Breast epithelium (tissue), 4 donors: ENCODE data around the gene CALR3. TPM values are rescaled to one million over a fixed set of nuclear protein-coding genes. Genes with fewer than 3 reads are reported as not detected.
A peak's percentile ranks its signal among the peaks of the same experiment; 100 is the strongest.

Experiments
- DNase-seq, 2 donors: peaks; one replicate each; pipeline ENCODE4 v3.0.0-alpha.2; 2019; ENCODE audit warnings: low spot score in 2 of 2
- H3K27ac ChIP-seq, 2 donors: fragments of 200-600 bp; sonication (generic) in 1 of 2; one replicate each; pipeline ENCODE4 v1.5.1; 2016 to 2019; ENCODE audit warnings: mild to moderate bottlenecking in 1 of 2
- H3K27me3 ChIP-seq, 2 donors: fragments of 200-600 bp; sonication (generic) in 1 of 2; one replicate each; pipeline versions ENCODE4 v1.5.1 to v1.6.0; 2017 to 2019; ENCODE audit warnings: control low read depth in 1 of 2, mild to moderate bottlenecking in 1 of 2
- H3K36me3 ChIP-seq: fragments of 200-600 bp; one replicate; pipeline ENCODE4 v1.5.1; 2019
- H3K4me1 ChIP-seq, 2 donors: fragments of 200-600 bp; sonication (generic); one replicate each; pipeline ENCODE4 v1.5.1; 2016 to 2019; ENCODE audit warnings: control low read depth in 1 of 2
- H3K4me3 ChIP-seq, 3 donors: fragments of 200-600 bp; sonication (generic); 1 replicate in 2 of 3; 2 replicates in 1 of 3; pipeline ENCODE4 v1.5.1; 2016 to 2019; ENCODE audit warnings: mild to moderate bottlenecking in 3 of 3, moderate library complexity in 2 of 3
- H3K9me3 ChIP-seq, 2 donors: fragments of 200-600 bp; sonication (generic) in 1 of 2; one replicate each; pipeline ENCODE4 v1.5.1; 2016 to 2019; ENCODE audit warnings: control low read depth in 1 of 2
- POLR2A ChIP-seq: fragments of 450-650 bp; IDR thresholded peaks from one replicate; pipeline ENCODE4 v1.6.1; 2016; ENCODE audit warnings: antibody characterized with exemption, mild to moderate bottlenecking, moderate library complexity
- POLR2AphosphoS5 ChIP-seq, 3 donors: sonication (generic); formaldehyde crosslinking; IDR thresholded peaks; one replicate each; pipeline ENCODE4 v1.6.1; 2017; ENCODE audit warnings: antibody characterized with exemption in 3 of 3
- intact Hi-C: fragments of 100-400 bp; cut with DNase I; formaldehyde crosslinking; loops from one replicate; pipeline ENCODE4 v1.15.1; 2023; ENCODE audit warnings: low total_unique reads
- total RNA-seq, 3 donors: library from RNA; depleted of rRNA; stranded (reverse); fragments of >200 nt; gene quantifications; one replicate each; pipeline ENCODE4 v1.1.0, GENCODE V29; 2016
- TF ChIP-seq, protein P1 (sequence below), 3 donors: fragments of 450-650 bp; IDR thresholded peaks; one replicate each; pipeline ENCODE4 v1.5.1; 2016 to 2017; ENCODE audit warnings: antibody characterized with exemption in 3 of 3, mild to moderate bottlenecking in 3 of 3, moderate library complexity in 3 of 3

Gene CALR3
- total RNA-seq, 3 donors from 2014 or later, result not detected

DNA sequence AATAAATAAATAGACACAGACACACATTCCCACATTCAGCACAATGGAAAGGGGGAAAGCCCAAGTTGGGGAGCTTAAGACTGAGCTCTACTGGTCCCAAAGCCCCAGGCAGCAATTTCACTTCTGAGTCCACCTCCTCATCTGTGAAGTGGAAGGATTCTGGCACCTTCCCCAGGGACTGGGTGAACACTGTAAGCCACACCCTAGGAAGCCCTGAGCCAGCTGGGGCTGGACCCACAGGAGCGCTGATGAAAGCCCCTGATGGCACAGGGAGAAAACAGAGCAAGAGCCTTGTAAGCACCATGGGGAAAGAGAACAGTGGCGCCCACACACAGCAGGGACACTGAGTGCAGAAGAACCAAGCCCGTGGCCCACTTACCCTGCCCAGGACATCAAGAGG lies 62.0 kb downstream of the CALR3 start:
- TF ChIP-seq, protein P1, sequence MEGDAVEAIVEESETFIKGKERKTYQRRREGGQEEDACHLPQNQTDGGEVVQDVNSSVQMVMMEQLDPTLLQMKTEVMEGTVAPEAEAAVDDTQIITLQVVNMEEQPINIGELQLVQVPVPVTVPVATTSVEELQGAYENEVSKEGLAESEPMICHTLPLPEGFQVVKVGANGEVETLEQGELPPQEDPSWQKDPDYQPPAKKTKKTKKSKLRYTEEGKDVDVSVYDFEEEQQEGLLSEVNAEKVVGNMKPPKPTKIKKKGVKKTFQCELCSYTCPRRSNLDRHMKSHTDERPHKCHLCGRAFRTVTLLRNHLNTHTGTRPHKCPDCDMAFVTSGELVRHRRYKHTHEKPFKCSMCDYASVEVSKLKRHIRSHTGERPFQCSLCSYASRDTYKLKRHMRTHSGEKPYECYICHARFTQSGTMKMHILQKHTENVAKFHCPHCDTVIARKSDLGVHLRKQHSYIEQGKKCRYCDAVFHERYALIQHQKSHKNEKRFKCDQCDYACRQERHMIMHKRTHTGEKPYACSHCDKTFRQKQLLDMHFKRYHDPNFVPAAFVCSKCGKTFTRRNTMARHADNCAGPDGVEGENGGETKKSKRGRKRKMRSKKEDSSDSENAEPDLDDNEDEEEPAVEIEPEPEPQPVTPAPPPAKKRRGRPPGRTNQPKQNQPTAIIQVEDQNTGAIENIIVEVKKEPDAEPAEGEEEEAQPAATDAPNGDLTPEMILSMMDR (IDR thresholded peaks at IDR 0.05), result no peak
- TF ChIP-seq POLR2A (no peak), POLR2AphosphoS5 (IDR thresholded peaks at IDR 0.05) (no peak)
- Histone ChIP-seq H3K27me3 (no peaks in the 10 kb centered on the region), H3K36me3 (no peaks in the 10 kb centered on the region), H3K4me1 (no peaks in the 10 kb centered on the region), H3K27ac (peak overlapping the region in 1 of 2 donors; percentile 20), H3K9me3 (no peaks in the 10 kb centered on the region), H3K4me3 (no peak overlapping the region)
- DNase-seq, result no peak
- intact Hi-C loops, result no loop called here

DNA sequence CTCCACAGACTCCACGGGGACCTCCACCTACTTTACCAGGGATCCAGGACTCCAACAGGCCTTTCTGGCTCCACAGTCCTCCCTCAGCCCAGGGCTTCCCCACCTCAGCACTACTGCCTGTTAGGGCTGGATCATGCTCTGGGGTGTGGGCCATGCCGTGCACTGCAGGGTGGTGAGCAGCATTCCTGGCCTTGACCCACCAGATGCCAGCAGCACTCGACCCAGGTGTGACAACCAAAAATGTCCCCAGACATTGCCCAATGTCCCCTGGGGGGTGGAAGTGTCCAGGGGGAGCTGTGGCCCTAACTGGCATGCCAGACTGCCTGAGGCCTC lies 66.2 kb downstream of the CALR3 start:
- Histone ChIP-seq H3K27me3 (no peaks in the 10 kb centered on the region), H3K4me3 (no peak overlapping the region), H3K4me1 (no peaks in the 10 kb centered on the region), H3K27ac (no peak overlapping the region), H3K36me3 (no peaks in the 10 kb centered on the region), H3K9me3 (no peaks in the 10 kb centered on the region)
- intact Hi-C loops, result no loop called here
- no peak for DNase-seq
- TF ChIP-seq, protein P1 (IDR thresholded peaks at IDR 0.05), result no peak
- TF ChIP-seq POLR2A, result no peak

DNA sequence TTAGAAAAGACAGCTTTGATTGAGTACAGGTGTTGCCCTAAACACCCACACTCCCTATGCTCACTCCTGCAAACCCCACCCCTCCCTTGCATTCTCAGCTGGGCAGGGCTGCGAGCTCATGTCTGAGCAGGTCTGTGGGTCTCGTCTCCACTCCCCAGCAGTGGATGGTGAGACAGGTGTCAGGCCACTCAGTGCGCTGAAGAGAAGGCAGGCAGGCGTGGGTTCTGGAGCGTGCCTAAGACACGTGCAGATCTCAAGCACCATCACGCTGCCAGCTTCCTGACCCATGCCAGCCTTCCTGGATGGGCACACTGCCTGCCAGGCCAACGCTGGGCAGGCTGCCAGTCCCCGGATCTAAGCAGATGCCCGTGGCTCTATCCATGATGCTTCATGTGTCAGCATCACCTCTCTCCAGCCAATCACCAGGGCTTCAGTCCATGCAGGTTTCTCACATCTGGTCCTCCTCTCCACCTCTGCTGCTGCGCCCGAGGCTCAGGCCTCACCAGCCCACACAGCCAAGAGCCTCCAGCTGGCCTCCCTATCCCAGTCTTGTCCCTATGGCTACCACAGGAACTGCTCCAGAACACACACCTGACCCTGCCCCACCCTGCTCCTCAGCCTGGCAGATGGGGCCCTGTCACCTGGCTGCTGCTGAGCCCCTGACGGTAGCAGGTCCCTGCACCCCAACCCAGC lies 66.8 kb downstream of the CALR3 start:
- peak; percentile 59 to 74 for DNase-seq

More for the DNA sequence above, 66.8 kb downstream of the CALR3 start:
- H3K4me3 ChIP-seq, result no peak overlapping the region
- intact Hi-C loops, result no loop called here
- H3K9me3 ChIP-seq, result no peaks in the 10 kb centered on the region
- no peaks in the 10 kb centered on the region for H3K27me3 ChIP-seq
- TF ChIP-seq, protein P1 (IDR thresholded peaks at IDR 0.05), result no peak
- TF ChIP-seq POLR2A (no peak), POLR2AphosphoS5 (IDR thresholded peaks at IDR 0.05) (no peak)
- no peaks in the 10 kb centered on the region for H3K36me3 ChIP-seq
- no peaks in the 10 kb centered on the region for H3K4me1 ChIP-seq
- peak overlapping the region in 1 of 2 donors; percentile 25 for H3K27ac ChIP-seq

Other genes starting within 250 kb of the CALR3 start
- gene KLF2, start 171.3 kb downstream of the CALR3 start, total RNA-seq, result 10 to 100 TPM; 12.0 to 23.3 (median 21.8) TPM
- 10 to 100 TPM; 17.3 to 40.2 (median 31.8) TPM for gene EPS15L1, start 24.2 kb downstream of the CALR3 start, total RNA-seq
- 10 to 100 TPM in 1 of 3 donors, 1 to 10 TPM in 2; 5.9 to 11.1 (median 6.4) TPM for gene C19orf44, start 227 bp upstream of the CALR3 start, total RNA-seq
- 1 to 10 TPM; 6.7 to 9.2 (median 8.0) TPM for gene CHERP, start 46.3 kb upstream of the CALR3 start, total RNA-seq
- 10 to 100 TPM; 33.0 to 44.9 (median 39.2) TPM for gene SLC35E1, start 76.2 kb upstream of the CALR3 start, total RNA-seq
- 1 to 10 TPM; 5.6 to 10.0 (median 7.5) TPM for gene MED26, start 132.0 kb upstream of the CALR3 start, total RNA-seq
- gene SMIM7, start 164.0 kb upstream of the CALR3 start, total RNA-seq, result 100 to 1,000 TPM; 111 to 167 (median 142) TPM
- gene TMEM38A, start 165.0 kb upstream of the CALR3 start, total RNA-seq, result 1 to 10 TPM; 2.9 to 5.0 (median 3.1) TPM
- gene NWD1, start 223.7 kb upstream of the CALR3 start, total RNA-seq, result 1 to 10 TPM in 1 of 3 donors, under 1 TPM in 1, not detected in 1; 0.33 to 1.6 TPM